ENCODE data around the gene PPM1H.
A peak's percentile ranks its signal among the peaks of the same experiment; 100 is the strongest.

Gene PPM1H

DNA sequence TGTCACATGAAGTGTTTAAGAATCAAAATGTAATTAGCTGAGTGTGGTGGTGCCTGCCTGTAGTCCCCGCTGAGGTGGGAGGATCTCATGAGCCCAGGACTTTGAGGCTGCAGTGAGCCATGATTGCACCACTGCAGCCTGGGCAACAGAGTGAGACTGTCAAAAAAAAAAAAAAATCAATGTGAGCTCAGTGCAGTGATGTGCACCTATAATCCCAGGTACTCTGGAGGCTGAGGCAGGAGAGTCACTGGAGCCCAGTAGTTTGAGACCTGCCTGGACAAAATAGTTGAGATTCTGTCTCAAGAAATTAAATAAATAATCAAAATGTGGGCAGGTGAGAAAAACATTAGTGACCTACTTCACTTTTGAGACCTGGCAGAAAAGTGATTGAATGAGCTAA is 328.3 kb downstream of the PPM1H start:
- DNase-seq (ENCODE audit: low spot score) = no peak

DNA sequence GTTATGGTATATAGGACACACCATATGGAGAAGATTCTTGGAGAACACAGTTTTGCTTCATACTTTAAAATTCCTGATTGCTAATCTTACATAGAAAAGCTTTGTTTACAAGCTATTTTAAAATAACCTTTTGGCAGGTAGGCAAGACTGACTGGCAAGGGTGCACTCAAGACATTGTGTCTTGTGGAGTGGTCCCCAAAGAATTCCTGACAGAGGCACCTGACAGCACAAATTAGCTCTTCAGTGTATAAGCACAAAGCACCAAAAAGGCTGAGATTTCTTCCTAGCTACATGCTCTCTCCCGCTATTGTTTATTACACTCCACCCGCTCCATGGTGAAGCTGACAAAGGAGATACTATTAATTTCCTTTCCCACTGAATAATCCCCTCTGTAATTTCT is 329.0 kb downstream of the PPM1H start:
- DNase-seq (ENCODE audit: low spot score) = no peak

DNA sequence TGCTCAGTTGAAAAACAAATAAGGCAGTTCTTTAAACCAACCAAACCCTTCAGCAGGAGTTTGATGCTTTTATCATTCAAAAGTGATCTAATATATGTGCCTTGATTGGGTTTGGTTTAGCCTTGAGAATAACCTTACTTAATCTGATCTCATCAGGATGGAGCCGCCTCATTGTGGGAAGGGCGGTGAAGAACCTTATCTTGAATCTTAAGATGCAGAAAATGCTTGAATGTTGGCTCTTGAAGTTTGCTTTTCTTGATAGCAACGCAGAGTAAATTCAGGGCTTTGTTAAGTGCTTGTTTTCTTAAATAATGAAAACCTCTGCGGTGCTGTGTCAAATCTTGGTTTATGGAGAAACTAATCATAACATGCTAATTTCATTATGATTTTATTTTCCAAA is 330.1 kb downstream of the PPM1H start:
- DNase-seq (ENCODE audit: low spot score) = peak; percentile 43

DNA sequence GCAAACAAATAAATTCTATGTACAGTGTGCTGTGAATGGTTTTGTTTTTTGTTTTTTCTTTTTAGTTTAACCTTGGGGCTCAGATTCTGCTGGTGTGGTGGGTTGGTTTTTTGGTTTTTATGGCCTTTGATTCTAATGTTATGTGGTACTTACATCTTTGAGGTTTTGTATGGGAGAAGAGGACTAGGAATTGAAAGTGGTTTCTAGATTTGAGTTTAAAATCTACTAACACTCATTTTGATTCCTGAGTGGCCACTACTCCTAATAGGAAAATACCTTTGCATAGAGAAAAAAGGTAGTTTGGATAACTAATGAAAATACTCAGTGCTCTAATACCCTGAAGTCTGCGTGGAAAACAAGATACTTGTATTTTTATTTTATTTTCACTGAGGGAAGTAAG is 330.6 kb downstream of the PPM1H start:
- no peak for DNase-seq (ENCODE audit: low spot score)

DNA sequence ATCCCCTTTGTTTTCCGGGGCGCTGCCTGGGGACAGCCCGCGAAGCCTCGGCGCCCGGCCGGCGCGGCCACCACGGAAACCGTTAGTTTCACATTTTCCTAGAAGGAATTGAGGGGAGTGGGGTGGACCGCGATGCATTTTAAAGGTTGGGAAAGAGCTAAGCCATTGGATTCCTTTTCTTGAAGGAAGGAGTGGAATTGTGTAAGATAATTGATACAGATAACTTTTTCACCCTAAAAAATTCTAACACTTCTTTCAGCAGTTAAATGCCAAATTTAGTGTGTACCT is 331.2 kb downstream of the PPM1H start:
- no peak for DNase-seq (ENCODE audit: low spot score)

DNA sequence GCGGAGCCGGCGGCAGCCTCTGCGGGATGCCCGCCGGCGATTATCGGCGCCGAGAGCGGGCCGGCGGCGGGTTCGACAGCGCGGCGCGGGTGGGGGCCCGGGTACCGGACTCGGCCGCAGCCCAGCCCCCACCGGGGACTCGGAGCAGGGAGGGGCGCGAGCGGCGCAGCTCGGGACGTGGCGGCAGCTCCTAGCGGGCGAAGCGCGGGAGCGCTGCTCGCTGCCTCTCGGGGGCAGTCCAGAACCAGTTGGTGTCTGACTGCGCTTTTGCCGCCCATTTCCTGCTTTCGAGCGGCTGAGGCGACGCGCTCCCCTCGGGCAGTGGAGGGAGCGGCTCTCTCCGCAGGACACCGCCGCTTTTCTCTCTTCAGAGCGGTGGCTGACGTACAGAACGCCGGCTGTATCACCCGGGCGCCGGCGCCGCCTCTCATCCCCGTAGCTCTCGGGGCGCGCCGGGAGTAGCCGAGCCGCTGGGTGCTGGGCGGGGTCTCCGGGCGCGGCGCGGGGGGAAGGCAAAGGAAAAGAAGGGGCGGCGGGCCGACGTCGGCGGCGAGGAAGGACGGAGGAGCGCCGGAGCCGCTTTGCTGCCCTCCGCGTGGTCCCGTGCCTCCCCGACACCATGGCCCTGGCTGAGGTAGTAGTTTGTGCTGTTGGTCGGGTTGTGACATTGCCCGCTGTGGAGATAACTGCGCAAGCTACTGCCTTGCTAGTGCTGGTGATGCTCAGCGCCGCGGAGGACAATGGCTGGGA is 331.7 kb downstream of the PPM1H start:
- DNase-seq (ENCODE audit: low spot score) = peak; percentile 84

DNA sequence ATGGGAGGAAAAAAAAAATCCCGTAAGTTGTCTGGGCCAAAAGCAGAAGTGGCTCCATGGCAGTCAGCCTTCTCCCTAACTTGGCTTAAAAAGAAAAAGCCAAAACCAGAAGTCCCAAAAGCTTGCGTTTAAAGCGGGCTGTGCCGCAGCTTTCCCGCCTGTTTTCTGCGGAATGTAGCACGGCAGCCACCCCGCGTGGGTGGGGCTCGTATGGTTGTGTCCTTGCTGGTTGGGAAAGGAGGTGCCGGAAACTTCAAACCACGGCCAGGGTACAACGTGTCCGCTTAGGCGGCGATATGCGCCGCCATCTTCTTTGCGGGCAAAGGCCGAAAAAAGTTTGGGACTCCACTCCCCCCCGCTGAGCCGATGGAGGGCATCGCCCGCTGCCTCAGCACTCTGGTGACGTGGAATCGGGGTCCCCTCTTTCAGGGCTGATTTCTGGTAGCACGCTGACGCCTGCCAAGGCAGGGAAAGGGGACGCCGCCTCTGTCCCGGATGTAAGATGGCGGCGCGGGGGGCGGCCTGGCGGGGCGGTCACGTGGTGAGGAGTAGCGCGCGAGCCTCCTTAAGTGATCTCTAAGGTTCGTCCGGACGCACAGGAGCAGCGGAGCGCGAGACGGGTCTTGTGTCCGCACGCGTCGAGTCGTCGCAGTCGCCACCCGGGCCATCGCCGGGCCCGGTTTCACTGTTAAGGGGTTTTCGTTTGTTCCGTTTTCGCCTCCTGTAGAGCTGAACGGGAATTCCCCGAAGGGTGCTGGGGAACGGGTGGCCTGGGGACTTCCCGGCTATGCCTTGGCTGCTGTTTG is 332.5 kb downstream of the PPM1H start:
- peak; percentile 86 for DNase-seq (ENCODE audit: low spot score)

DNA sequence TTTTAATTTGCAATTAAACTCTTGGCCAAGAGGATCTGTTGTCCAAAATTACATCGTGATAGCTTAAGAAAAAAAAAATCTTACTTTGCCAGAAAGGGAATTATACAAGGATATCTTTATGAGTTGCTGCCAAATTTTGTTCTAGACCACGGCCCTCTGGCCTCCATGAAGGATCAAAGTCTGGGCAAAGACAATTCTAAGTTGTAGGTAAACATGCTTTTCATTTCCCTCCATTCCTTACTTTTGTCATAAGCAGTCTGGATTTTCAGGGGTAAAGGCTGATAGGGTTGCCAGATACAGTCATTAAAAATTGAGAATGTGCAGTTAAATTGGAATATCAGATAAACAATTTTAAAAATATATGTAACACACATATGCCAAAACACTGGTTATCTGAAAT is 333.2 kb downstream of the PPM1H start:
- no peak for DNase-seq (ENCODE audit: low spot score)

DNA sequence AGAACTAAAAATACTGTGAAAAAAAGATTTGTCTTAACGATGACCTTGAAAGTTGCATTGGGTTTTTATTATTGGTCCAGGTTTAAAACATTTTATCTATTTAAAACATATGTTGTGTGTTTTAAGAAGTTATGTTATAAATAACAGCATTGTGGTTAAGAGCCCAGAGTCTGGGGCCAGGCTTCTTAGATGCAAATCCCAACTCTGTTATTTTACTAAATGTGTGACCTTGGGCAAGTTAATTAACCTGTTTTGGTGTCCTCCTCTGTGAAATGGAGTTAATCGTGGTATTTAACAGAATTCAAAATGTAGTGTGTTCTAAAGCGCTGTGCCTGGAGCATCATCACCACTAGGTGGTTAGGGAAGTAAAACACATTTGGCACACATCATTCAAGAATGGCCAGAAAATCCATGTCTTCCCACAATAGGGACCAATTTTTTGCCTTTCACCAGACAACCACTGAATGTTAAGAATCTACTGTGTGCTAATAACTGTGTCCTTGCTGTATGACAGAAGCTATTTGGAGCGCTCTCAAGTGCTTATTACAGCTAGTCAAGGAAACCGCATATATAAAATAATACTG is 335.0 kb downstream of the PPM1H start:
- no peak for DNase-seq (ENCODE audit: low spot score)

DNA sequence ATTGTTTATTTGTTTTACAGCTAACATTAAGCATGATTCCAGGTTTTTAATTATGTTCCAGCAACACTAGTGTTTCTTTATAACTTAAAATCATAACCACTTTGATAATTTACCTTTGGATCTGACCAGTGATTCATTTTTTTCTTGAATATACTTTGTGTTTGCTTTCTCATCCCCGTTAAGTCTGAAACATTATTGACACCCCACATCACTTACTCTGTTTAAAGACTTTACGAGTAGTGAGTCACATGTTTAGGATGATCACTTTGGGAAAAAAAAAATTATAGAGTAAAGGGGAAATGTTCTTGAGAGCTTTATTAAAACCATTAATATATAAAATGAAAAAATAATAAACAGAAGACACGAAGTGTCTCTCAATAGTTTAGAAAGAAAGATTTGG is 336.1 kb downstream of the PPM1H start:
- DNase-seq (ENCODE audit: low spot score) = no peak

DNA sequence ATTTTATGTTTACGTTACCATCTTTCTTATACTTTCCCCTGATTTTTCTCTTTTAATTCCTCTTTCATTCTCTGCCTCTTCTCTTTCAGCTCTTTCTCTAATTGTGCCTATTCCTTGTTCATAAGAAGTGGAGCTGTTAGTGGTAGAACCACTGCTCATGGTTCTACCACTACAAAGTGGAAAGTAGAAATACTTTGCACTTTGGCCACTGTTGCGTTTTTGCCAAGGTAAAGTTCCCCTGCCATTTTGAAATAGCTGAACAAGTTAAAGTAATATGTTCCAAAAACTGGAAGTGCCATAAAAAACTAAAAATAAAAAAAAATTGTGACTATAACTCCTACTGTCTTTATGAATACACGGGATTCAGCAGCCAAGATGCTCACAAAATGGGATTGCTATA is 337.7 kb downstream of the PPM1H start:
- DNase-seq (ENCODE audit: low spot score) = no peak
